AG09309 (cell line): Measurements from ENCODE around the gene RAPGEF4.

ENCODE experiments used
- DNase-seq: peaks from one replicate; pipeline ENCODE4 v3.0.0-alpha.2; 2010; ENCODE audit warnings: low read depth
- H3K4me3 ChIP-seq: 2 replicates; pipeline ENCODE4 v1.5.1; 2011; ENCODE audit warnings: mild to moderate bottlenecking, low read depth, low read length, moderate library complexity; ENCODE audit not compliant: control insufficient read depth
- TF ChIP-seq, protein P1 (sequence below): IDR thresholded peaks from 2 replicates; pipeline ENCODE4 v1.5.1; 2011; ENCODE audit warnings: mild to moderate bottlenecking, low read depth, low read length, inconsistent platforms; ENCODE audit not compliant: insufficient read depth, control insufficient read depth; ENCODE audit errors: missing control alignments

RAPGEF4 gene

DNA sequence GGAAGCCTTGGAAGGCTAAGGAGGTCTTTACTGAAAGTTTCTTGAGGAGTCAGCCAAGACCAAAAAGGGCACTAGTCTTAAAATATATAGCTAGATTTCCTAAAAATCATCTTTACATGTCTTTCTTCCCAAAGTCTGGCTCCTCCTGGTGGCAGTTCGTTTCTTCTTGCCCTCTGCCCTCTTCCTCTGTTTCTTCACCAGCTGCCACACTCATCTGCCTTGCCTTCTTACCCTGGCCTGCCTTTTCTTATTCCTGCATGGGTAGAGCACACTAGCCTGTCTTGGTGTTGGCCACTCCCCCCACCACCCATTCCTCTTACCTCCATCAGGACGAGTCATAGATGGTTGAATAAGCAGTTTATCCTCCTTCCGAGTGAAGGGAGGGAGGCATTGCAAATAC lies 129.8 kb downstream of the RAPGEF4 start:
- no peak for DNase-seq
- TF ChIP-seq, protein P1, sequence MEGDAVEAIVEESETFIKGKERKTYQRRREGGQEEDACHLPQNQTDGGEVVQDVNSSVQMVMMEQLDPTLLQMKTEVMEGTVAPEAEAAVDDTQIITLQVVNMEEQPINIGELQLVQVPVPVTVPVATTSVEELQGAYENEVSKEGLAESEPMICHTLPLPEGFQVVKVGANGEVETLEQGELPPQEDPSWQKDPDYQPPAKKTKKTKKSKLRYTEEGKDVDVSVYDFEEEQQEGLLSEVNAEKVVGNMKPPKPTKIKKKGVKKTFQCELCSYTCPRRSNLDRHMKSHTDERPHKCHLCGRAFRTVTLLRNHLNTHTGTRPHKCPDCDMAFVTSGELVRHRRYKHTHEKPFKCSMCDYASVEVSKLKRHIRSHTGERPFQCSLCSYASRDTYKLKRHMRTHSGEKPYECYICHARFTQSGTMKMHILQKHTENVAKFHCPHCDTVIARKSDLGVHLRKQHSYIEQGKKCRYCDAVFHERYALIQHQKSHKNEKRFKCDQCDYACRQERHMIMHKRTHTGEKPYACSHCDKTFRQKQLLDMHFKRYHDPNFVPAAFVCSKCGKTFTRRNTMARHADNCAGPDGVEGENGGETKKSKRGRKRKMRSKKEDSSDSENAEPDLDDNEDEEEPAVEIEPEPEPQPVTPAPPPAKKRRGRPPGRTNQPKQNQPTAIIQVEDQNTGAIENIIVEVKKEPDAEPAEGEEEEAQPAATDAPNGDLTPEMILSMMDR = peak; percentile 35
- no peak overlapping the region for H3K4me3 ChIP-seq

DNA sequence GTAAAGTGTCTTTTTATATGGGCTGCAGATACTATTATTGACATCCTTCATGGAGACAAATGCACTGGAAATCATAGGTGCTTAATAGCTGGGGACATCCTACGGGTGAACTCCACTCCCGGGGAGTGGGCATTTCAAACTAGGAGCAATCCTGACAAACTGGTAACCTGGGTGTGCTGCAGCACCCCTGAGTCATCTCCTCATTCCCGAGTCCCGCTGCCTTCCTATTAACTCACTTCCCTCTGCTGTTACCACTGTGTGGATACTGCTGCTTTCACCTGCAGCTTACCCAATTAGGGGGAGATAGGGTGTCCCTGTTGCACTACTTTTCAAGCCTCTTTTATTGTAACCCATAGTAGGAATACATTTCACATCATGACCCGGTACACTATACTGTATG lies 134.2 kb downstream of the RAPGEF4 start:
- TF ChIP-seq, protein P1 = no peak
- DNase-seq = no peak

DNA sequence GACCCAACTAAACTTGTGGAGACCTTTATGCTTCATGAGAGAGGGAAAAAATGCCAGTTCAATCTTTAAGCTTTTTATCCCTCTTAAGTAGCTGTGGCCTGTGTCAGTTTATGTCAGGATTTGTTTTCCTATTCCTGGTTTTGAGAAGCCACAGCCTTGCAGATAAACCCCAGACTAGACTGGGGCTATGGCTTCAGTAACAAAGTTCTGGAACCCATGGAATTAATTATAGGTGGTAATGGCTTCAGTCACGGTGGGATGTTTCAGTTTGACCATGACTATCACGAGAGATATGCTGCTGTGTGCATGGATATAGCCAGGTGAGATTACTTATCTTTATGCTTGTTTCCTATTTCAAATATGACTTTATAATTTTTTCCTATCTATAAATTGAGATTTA lies 134.8 kb downstream of the RAPGEF4 start:
- no peak overlapping the region for H3K4me3 ChIP-seq
- TF ChIP-seq, protein P1 = no peak
- no peak for DNase-seq

More for the DNA sequence above, 134.2 kb downstream of the RAPGEF4 start:
- no peak overlapping the region for H3K4me3 ChIP-seq

DNA sequence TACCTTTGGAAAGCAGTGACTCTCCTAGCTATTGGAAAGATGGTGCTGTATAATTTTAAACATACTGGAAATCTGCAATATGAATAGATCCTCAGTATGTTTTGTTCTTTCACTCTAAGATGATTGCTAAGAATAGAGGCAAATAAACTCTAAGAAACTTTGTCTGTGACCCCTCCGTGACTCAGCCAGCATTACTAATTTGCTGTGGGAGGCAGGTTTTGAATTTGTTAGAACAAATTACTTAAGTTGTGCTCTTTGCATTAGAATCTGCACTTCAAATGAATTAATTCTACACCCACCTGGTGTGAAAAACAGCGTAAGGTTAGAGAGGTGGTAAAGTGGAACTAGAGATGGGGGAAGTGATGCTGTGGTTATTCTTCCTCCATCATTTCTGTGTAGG lies 142.2 kb downstream of the RAPGEF4 start:
- no peak for DNase-seq
- TF ChIP-seq, protein P1 = no peak
- H3K4me3 ChIP-seq = no peak overlapping the region

DNA sequence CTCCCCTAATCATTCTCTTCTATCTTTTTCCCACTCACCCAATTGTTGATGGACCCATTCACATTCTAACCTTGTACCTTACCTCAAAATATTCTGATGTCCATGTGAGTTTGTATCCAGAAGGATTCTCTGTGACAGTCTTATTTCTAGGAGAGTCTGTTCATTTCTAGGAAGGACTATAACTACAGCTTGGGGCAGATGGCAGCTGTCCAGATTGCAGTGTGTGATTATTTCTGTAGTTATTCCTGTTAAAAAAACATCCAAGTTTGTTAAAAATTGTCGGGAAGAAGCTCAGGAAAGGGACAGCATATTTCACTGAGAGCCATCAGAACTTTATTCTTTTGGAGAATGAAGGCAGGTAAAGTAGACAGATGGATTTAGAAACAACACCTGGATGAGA lies 142.6 kb downstream of the RAPGEF4 start:
- DNase-seq = no peak
- TF ChIP-seq, protein P1 = no peak
- H3K4me3 ChIP-seq = no peak overlapping the region

DNA sequence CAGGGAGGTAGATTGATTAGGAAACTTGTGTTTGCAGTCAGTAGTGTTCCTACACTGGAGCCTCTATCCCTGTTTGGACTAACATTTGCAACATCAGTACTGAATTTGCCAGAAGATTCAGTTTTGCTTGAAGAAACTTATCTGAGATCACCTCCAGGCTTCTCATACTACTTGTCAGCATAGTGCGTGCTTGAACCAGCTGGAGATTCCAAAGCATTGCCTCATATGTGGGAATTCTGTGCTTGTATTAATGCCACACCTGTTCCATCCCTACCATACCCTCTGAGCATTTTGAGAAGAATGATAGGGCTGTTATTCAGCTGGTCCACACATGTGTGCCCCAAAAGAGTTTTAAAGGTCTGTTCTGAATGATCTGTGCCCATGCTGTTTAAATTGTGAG lies 148.7 kb downstream of the RAPGEF4 start:
- H3K4me3 ChIP-seq = no peak overlapping the region
- DNase-seq = no peak
- TF ChIP-seq, protein P1 = no peak

DNA sequence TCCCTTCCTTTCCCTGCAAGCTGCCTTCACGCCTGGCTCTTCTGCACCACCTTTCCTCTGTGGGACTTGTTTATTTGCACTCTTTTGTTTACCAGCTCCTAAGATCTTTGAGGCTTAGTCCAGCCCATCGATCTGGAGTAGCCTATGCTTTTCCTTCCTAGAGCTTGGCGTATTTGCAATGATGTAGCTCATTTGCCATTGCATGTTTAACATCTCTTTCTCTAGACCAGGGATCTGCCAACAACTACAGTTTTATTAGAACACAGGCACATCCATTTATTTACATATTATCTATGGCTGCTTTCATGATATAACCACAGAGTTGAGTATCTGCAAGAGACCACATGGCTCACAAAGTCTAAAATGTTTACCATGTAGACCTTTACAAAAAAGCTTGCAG lies 150.4 kb downstream of the RAPGEF4 start:
- no peak for DNase-seq

More for the DNA sequence above, 150.4 kb downstream of the RAPGEF4 start:
- TF ChIP-seq, protein P1 = no peak
- no peak overlapping the region for H3K4me3 ChIP-seq
